Panc1 (cell line): ENCODE data around the gene WDR46. TPM values are rescaled to one million over a fixed set of nuclear protein-coding genes. Genes with fewer than 3 reads are reported as not detected.

Experiments
- ATAC-seq: fragments of 200-7000 bp; cut with Tn5 transposase; 2 replicates; pipeline ENCODE4 v1.9.1; 2020; ENCODE audit warnings: mild to moderate bottlenecking, moderate library complexity
- BruUV-seq: library from RNA; stranded (reverse); fragments of 400-500 nt; replicated peaks from 2 replicates; lab custom pipeline; 2021; lab: Mats Ljungman, UMichigan
- CTCF ChIA-PET: fragments of 300-600 bp; sonication (Branson Sonifier 250); formaldehyde crosslinking; loops from one replicate; lab custom pipeline; 2022; ENCODE audit warnings: antibody characterized with exemption; lab: Charles Lee
- POLR2A ChIA-PET: fragments of 300-600 bp; sonication (Branson Sonifier 250); formaldehyde crosslinking; loops from one replicate; lab custom pipeline; 2022; ENCODE audit warnings: antibody characterized with exemption; lab: Charles Lee
- DNase-seq: peaks from one replicate; pipeline ENCODE4 v3.0.0-alpha.2; 2010; ENCODE audit warnings: low read depth, low spot score
- H3K27ac ChIP-seq: 2 replicates; pipeline ENCODE4 v1.5.1; 2011; ENCODE audit warnings: mild to moderate bottlenecking, low read length, inconsistent platforms
- H3K27me3 ChIP-seq: fragments of 200-500 bp; sonication (Bioruptor generic); 2 replicates; pipeline ENCODE4 v1.6.0; 2014; ENCODE audit warnings: low read length, inconsistent platforms; ENCODE audit not compliant: control insufficient read depth, insufficient read depth
- H3K36me3 ChIP-seq: fragments of 200-500 bp; sonication (Bioruptor generic); 2 replicates; pipeline ENCODE4 v1.5.1; 2014; ENCODE audit warnings: inconsistent platforms, mild to moderate bottlenecking, low read length, moderate library complexity; ENCODE audit not compliant: control insufficient read depth, insufficient read depth
- H3K4me1 ChIP-seq: 2 replicates; pipeline ENCODE4 v1.5.1; 2011; ENCODE audit warnings: inconsistent platforms, mild to moderate bottlenecking, low read length, moderate library complexity; ENCODE audit not compliant: control insufficient read depth, insufficient read depth
- H3K4me3 ChIP-seq, 2 experiments: 2 replicates each; pipeline ENCODE4 v1.5.1; 2011 to 2012; ENCODE audit warnings: low read depth in 2 of 2, low read length in 2 of 2, mild to moderate bottlenecking in 2 of 2, inconsistent platforms in 1 of 2, moderate library complexity in 1 of 2
- H3K9me3 ChIP-seq: fragments of 200-500 bp; sonication (Bioruptor generic); 2 replicates; pipeline ENCODE4 v1.5.1; 2014; ENCODE audit warnings: low read depth, mild to moderate bottlenecking, inconsistent platforms, low read length, moderate library complexity; ENCODE audit not compliant: control insufficient read depth, insufficient read depth
- POLR2AphosphoS5 ChIP-seq: IDR thresholded peaks from 2 replicates; pipeline ENCODE4 v1.6.1; 2012; ENCODE audit warnings: mild to moderate bottlenecking, low read depth, low read length, moderate library complexity
- SIN3A ChIP-seq: IDR thresholded peaks from 2 replicates; pipeline ENCODE4 v1.6.1; 2012; ENCODE audit warnings: low read depth, mild to moderate bottlenecking, low read length, moderate library complexity, borderline replicate concordance; ENCODE audit not compliant: insufficient read depth
- TCF7L2 ChIP-seq: IDR thresholded peaks from 2 replicates; pipeline ENCODE4 v1.6.1; 2011; ENCODE audit warnings: mild to moderate bottlenecking, low read depth, low read length, inconsistent platforms
- in situ Hi-C: cut with HindIII; loops from 2 replicates; pipeline ENCODE4 v1.10.0; 2016; ENCODE audit warnings: low sequenced_read_pairs, low pct_unique_long_range_greater_than_20kb
- intact Hi-C: fragments of 100-400 bp; cut with micrococcal nuclease; formaldehyde crosslinking; loops from one replicate; pipeline ENCODE4 v1.10.0; 2022; ENCODE audit not compliant: unreplicated experiment
- total RNA-seq: library from RNA; stranded (reverse); gene quantifications from one replicate; pipeline ENCODE4 v1.2.1, GENCODE V29; 2021; ENCODE audit not compliant: unreplicated experiment
- TF ChIP-seq, protein P1 (sequence below), 2 experiments: IDR thresholded peaks; 2 replicates each; pipeline ENCODE4 v1.6.1; 2011 to 2012; ENCODE audit warnings: low read depth in 2 of 2, control low read depth in 1 of 2, low read length in 1 of 2, mild to moderate bottlenecking in 1 of 2, moderate library complexity in 1 of 2; ENCODE audit not compliant: insufficient read depth in 1 of 2
- TF ChIP-seq, protein P2 (sequence below): fragments of 450-650 bp; IDR thresholded peaks from 2 replicates; pipeline ENCODE4 v1.5.1; 2017; ENCODE audit warnings: mild to moderate bottlenecking

The WDR46 gene
- total RNA-seq, 1 experiment from 2014 or later = 80.6 TPM

DNA sequence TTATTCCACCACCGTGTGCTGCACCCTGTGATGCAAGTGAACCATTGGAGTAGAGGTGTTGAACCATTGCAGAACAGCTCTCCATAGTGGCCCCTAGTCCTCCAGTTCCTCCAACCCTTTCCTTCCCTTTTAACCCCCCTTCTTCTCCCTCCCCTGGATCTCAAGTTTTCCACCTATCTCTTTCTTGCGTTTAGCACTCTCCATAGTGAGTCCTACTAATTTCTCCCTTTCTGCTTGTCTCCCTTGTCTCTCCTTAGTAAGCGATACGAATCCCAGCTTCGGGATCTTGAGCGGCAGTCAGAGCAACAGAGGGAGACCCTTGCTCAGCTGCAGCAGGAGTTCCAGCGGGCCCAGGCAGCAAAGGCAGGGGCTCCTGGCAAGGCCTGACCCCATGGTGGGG, 1.4 kb upstream of the WDR46 start:
- peak overlapping the region; percentile 91 to 97 for H3K4me3 ChIP-seq
- TF ChIP-seq, protein P1, sequence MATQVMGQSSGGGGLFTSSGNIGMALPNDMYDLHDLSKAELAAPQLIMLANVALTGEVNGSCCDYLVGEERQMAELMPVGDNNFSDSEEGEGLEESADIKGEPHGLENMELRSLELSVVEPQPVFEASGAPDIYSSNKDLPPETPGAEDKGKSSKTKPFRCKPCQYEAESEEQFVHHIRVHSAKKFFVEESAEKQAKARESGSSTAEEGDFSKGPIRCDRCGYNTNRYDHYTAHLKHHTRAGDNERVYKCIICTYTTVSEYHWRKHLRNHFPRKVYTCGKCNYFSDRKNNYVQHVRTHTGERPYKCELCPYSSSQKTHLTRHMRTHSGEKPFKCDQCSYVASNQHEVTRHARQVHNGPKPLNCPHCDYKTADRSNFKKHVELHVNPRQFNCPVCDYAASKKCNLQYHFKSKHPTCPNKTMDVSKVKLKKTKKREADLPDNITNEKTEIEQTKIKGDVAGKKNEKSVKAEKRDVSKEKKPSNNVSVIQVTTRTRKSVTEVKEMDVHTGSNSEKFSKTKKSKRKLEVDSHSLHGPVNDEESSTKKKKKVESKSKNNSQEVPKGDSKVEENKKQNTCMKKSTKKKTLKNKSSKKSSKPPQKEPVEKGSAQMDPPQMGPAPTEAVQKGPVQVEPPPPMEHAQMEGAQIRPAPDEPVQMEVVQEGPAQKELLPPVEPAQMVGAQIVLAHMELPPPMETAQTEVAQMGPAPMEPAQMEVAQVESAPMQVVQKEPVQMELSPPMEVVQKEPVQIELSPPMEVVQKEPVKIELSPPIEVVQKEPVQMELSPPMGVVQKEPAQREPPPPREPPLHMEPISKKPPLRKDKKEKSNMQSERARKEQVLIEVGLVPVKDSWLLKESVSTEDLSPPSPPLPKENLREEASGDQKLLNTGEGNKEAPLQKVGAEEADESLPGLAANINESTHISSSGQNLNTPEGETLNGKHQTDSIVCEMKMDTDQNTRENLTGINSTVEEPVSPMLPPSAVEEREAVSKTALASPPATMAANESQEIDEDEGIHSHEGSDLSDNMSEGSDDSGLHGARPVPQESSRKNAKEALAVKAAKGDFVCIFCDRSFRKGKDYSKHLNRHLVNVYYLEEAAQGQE (IDR thresholded peaks at IDR 0.05; ENCODE audit: insufficient read depth in 1 of 2, low read depth in 2 of 2, low read length in 1 of 2) = no peak
- TF ChIP-seq POLR2AphosphoS5 = 0 out of 2 replicates have a peak, but pooled peaks have one; percentile 23
- intact Hi-C loops (no loop called here), in situ Hi-C loops (no loop called here)
- no peak for ATAC-seq
- DNase-seq = no peak
- H3K27me3 ChIP-seq = no peaks in the 10 kb centered on the region
- H3K9me3 ChIP-seq = no peaks in the 10 kb centered on the region
- POLR2A ChIA-PET = no interaction called here
- CTCF ChIA-PET = no interaction called here
- no TSS peak for BruUV-seq
- peaks cover 10% of the 10 kb centered on the region for H3K36me3 ChIP-seq
- H3K4me1 ChIP-seq = peaks cover 19% of the 10 kb centered on the region
- peak overlapping the region; percentile 95 for H3K27ac ChIP-seq

DNA sequence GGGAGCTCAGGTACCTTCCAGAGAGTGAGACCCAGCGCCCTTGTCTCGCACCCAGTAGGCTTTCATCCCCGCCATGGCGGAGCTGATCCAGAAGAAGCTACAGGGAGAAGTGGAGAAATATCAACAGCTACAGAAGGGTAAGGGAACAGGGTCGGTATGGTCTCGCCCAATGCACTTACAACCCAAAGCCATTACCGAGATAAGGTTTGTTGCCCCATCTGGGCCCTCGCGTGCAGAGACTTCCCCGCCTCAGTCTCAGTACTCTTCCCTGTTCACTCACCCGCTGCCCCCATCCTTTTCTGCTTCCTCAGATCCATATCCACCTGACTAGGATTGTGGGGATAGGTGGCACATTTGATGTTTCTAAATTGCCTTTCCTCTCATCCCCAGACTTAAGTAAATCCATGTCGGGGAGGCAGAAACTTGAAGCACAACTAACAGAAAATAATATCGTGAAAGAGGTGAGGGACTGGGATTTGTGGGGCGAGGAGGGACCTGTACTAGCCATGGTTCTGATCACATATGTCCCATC, 811 bp upstream of the WDR46 start:
- TF ChIP-seq POLR2AphosphoS5 = 0 out of 2 replicates have a peak, but pooled peaks have one; percentile 44
- TF ChIP-seq TCF7L2 = no peak
- ChIA-PET POLR2A (interaction anchor here (0.6 to 1.9 kb wide), 5 partner anchors 8 to 218 kb away, joined by 3 to 11 read pairs (median 3); partner anchors contain the start of gene B3GALT4), CTCF (interaction anchor here (1.6 kb wide), 1 partner anchor 12 kb away, joined by 4 read pairs; the partner anchor contains the start of gene B3GALT4)
- H3K27ac ChIP-seq = peak overlapping the region; percentile 95
- H3K27me3 ChIP-seq = no peaks in the 10 kb centered on the region
- ATAC-seq = peak; percentile 43
- H3K9me3 ChIP-seq = no peaks in the 10 kb centered on the region
- in situ Hi-C loops (no loop called here), intact Hi-C loops (no loop called here)
- TSS peak; percentile 98 for BruUV-seq
- peaks cover 11% of the 10 kb centered on the region for H3K36me3 ChIP-seq
- DNase-seq = no peak
- H3K4me3 ChIP-seq = peak overlapping the region; percentile 91 to 97
- H3K4me1 ChIP-seq = peaks cover 19% of the 10 kb centered on the region

DNA sequence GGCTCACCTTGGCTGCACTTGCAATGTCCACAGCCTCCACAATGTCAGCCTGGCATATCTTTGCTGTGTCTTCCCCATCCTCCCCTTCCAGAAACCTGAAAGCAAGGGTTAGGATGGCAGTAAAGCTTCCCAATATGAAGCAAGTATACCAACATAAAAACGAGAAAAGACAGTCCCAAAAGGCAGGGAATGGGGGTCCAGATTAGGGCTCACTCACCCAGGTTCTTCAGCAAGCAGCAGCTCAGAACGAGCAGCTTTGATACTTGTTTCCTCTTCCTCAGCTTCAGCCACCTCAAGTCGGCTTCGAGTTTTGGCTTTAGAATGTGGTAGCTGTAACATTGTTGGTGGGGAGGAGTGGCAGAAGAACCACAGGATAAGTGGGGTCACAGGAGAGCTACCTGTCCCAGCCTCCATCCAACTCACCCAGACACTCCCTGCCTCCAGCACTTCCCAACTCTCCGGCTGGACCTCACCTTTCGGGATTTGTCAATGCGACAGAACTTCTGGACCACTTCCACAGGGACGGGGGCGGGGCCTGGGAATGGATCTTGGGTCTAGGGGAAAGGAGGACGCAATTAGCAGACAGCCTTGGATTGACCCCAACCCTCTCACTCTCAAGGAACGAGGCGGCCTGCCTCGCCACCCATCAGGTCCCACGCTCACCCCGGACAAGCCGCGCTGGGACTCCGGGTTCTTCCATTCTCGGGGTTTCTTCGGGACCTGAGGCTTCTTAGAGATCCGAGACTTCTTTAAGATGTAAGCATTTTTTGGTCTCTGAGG, 708 bp downstream of the WDR46 start:
- ATAC-seq (peak; percentile 3; the same call in 1 of the 2 replicates), DNase-seq (no peak)
- Histone ChIP-seq H3K27ac (peak overlapping the region; percentile 95), H3K4me3 (peak overlapping the region; percentile 91 to 97), H3K4me1 (peaks cover 19% of the 10 kb centered on the region), H3K36me3 (peaks cover 13% of the 10 kb centered on the region), H3K9me3 (no peaks in the 10 kb centered on the region), H3K27me3 (no peaks in the 10 kb centered on the region)
- intact Hi-C loops = no loop called here
- BruUV-seq = TSS peak; percentile 90
- CTCF ChIA-PET = interaction anchor here (0.6 to 1.6 kb wide), 2 partner anchors 11 to 43 kb away, joined by 4 to 5 read pairs; partner anchors contain the start of gene B3GALT4
- in situ Hi-C loops = no loop called here
- POLR2A ChIA-PET = interaction anchor here (0.7 to 1.9 kb wide), 2 partner anchors 10 to 342 kb away, joined by 9 to 11 read pairs; partner anchors contain the start of gene B3GALT4
- TF ChIP-seq, protein P2, sequence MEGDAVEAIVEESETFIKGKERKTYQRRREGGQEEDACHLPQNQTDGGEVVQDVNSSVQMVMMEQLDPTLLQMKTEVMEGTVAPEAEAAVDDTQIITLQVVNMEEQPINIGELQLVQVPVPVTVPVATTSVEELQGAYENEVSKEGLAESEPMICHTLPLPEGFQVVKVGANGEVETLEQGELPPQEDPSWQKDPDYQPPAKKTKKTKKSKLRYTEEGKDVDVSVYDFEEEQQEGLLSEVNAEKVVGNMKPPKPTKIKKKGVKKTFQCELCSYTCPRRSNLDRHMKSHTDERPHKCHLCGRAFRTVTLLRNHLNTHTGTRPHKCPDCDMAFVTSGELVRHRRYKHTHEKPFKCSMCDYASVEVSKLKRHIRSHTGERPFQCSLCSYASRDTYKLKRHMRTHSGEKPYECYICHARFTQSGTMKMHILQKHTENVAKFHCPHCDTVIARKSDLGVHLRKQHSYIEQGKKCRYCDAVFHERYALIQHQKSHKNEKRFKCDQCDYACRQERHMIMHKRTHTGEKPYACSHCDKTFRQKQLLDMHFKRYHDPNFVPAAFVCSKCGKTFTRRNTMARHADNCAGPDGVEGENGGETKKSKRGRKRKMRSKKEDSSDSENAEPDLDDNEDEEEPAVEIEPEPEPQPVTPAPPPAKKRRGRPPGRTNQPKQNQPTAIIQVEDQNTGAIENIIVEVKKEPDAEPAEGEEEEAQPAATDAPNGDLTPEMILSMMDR = no peak
- TF ChIP-seq, protein P1 (IDR thresholded peaks at IDR 0.05; ENCODE audit: insufficient read depth in 1 of 2, low read depth in 2 of 2, low read length in 1 of 2) = no peak
- TF ChIP-seq TCF7L2 (no peak), SIN3A (no peak), POLR2AphosphoS5 (no peak)
